GM12874 (cell line): ENCODE data around the gene PPARGC1A.

ENCODE experiments used
- TF ChIP-seq, protein P1 (sequence below): IDR thresholded peaks from 2 replicates; pipeline ENCODE4 v1.5.1; 2011; ENCODE audit warnings: low read depth, mild to moderate bottlenecking, control low read depth, low read length, moderate library complexity; ENCODE audit not compliant: insufficient read depth

Gene PPARGC1A

DNA sequence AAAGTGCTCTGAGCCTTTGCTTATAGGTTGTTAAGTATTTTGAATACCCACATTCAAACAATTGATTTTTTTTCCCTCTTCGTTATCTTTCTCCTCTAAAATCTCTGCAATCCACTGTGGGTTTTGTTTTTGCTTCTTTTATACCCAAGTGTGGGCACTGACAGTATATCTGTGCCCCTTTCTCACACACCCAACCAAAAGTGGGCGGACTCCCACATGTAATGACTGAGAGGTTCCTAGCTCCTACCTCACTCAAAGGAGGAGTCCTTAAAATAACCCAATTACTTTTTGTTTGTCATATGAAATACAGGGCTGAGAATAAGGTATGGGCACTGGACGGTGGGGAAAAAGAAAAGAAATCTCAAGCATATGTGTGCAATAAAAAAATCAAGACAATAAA, 51.7 kb downstream of the PPARGC1A start:
- TF ChIP-seq, protein P1, sequence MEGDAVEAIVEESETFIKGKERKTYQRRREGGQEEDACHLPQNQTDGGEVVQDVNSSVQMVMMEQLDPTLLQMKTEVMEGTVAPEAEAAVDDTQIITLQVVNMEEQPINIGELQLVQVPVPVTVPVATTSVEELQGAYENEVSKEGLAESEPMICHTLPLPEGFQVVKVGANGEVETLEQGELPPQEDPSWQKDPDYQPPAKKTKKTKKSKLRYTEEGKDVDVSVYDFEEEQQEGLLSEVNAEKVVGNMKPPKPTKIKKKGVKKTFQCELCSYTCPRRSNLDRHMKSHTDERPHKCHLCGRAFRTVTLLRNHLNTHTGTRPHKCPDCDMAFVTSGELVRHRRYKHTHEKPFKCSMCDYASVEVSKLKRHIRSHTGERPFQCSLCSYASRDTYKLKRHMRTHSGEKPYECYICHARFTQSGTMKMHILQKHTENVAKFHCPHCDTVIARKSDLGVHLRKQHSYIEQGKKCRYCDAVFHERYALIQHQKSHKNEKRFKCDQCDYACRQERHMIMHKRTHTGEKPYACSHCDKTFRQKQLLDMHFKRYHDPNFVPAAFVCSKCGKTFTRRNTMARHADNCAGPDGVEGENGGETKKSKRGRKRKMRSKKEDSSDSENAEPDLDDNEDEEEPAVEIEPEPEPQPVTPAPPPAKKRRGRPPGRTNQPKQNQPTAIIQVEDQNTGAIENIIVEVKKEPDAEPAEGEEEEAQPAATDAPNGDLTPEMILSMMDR: no peak

DNA sequence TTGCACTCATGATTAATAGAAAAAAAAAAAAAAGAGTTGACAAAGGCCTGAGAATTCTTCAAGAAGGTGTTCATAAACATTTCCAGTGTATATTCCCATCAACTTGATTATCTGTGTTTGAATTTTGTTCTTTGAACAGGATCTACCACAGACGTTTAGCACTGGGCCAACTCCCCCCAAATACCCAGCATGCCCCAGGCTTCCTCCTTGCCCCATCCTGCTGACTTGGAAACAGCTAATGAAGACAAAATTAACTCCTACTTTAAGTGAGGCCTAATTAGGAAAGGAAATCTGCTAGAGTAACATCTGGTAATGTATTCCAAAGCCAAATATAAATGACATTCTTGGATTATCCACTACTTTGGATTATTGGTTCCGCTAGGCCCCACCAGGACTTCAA, 52.5 kb downstream of the PPARGC1A start:
- TF ChIP-seq, protein P1: no peak

DNA sequence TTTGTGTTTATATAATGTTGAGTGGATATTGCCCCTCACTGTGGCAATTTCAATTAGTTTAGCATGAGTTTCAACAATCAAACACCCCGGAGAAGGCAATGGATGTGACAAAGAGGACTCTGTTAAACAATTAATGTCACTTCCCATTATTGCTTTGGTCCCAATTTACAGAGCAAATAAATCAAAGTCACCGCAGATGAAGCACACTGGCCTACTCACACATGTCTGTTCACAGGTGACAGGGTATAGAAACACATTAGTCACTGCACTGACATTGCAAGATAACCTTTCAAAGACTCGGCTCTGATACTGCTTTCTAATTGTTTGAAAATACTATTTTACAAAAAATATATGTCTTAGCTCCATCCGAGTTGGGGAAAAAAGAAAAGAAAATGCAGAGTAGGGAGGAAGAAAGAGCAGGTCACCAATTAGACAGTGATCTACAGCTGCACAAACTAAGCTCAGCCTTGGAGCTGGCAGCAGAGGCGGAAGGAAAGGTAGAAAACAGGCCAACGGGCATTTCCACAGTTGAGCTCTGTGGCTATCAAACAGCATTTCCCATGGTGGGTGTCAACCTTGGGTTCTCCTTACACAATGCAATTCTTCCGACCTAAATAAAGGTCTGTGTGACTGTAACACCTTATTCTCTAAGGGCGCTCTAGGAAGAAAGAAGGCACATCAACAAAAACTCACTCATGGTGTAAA, 53.9 kb downstream of the PPARGC1A start:
- TF ChIP-seq, protein P1: no peak

DNA sequence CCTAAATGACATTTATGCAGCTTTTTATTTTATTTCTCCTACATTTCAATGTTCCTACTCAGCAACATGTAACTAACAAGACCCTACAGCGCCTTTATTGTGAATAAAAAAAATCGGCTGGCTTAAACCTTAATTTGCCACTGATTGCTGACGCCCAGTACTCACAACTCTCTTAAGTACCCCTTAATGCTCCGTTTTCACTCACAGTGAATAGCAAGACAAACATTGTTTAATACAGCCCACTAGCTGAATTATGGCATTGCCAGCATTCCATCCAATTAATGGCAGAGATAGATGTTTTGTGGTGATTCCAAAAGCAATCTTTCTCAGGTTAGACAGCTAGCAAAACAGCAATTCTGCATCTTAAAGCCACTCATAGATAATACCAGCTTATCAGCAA, 61.1 kb downstream of the PPARGC1A start:
- TF ChIP-seq, protein P1: no peak

DNA sequence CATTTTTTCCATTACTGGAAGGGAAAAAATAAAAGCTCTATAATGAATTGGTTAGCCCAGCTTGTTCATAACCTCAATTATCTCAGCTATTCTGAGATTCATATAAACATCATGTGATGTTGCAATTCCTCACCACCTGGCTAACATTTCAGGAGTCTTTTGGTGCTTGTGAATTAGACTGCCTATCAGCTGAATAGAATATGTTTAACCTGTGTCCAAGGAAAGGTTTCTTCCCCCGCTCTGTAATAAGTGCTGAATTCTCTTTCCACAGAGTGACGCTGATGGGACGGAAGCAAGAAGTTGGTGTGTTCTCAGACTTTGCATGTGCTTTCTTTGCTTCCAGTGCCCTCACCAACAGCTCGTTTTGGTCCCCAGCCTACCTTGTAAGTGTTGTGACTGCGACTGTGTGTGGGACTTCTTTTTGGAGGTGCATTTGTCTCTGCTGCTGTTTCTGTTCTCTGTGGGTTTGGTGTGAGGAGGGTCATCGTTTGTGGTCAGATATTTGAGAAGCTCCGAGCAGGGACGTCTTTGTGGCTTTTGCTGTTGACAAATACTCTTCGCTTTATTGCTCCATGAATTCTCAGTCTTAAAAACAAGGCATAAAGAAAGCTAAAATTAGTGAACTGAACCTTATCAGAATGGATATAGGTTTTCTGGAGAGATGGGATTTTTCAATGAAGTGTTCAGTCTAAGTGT, 61.7 kb downstream of the PPARGC1A start:
- TF ChIP-seq, protein P1: no peak

DNA sequence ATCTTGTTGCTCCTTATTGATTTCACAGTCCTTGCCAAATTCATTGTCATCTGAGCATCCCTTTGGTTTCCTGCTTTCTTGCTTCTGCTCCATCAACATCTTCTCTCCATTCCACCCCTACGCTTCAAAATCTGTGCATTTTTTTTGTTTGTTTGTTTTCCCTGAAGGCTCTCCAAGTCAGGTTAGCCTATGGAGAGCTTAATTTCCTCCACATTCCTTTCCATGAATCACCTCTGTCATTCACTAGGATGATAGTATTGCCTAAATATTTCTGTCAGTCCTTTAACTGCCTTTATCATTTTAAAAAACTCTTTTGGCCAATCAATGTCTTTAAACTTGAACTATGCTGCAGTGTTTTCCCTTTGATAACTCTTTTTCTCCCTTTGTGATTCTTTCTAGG, 67.7 kb downstream of the PPARGC1A start:
- TF ChIP-seq, protein P1: no peak

DNA sequence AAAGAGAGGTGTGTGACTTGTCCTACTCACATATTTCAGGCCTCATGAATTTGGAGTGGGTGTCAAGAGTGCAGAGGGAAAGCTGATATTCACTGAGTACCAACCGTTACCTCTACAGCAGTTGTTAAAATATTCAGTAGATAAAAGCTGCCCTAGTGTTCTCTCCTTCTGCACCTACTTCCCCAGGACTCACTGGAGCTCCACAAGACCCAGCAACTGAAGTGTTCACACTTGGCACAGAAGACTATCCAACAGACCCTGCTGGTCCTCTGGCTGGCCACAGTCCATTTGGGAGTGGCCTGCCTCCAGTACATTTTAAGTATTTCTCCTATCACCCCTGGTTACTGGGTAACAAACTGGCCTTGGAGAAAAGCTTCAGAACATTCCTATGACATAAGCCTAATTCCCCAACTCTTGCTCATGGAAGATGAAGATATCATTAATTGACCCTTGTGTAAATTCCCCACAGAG, 70.8 kb downstream of the PPARGC1A start:
- TF ChIP-seq, protein P1: no peak
